HFFc6 (cell line): Measurements from ENCODE around the gene TNFRSF19. TPM values are rescaled to one million over a fixed set of nuclear protein-coding genes. Genes with fewer than 3 reads are reported as not detected.

Experiments
- DNase-seq: peaks from one replicate; pipeline ENCODE4 v3.0.0-alpha.2; 2018
- H3K27ac Mint-ChIP-seq: 2 replicates; pipeline ENCODE4 v1.8.0; 2020; ENCODE audit warnings: mild to moderate bottlenecking, mixed read lengths
- H3K27me3 Mint-ChIP-seq: 2 replicates; pipeline ENCODE4 v1.8.0; 2021; ENCODE audit warnings: mild to moderate bottlenecking, moderate library complexity, mixed read lengths; ENCODE audit not compliant: insufficient read depth
- H3K36me3 Mint-ChIP-seq: 2 replicates; pipeline ENCODE4 v1.8.0; 2021; ENCODE audit warnings: low read depth, mixed read lengths
- H3K4me1 Mint-ChIP-seq: 2 replicates; pipeline ENCODE4 v1.8.0; 2020; ENCODE audit warnings: low read depth, mixed read lengths
- H3K4me3 Mint-ChIP-seq: 2 replicates; pipeline ENCODE4 v1.8.0; 2020; ENCODE audit warnings: mild to moderate bottlenecking, moderate library complexity, mixed read lengths
- H3K9me3 Mint-ChIP-seq: 2 replicates; pipeline ENCODE4 v1.8.0; 2020; ENCODE audit warnings: mild to moderate bottlenecking, mixed read lengths
- total RNA-seq, 6 experiments: library from RNA; stranded (reverse); fragmentation: NEBNext Ultra II Directional; extraction: Animal tissue kit (Norgen Biotek cat#: 25700); gene quantifications; 2 replicates in 1 of 6; 3 replicates in 5 of 6; pipeline ENCODE4 v1.2.3, GENCODE V29; 2021
- TF ChIP-seq, protein P1 (sequence below): fragments of 200-600 bp; sonication (generic); IDR thresholded peaks from 2 replicates; pipeline ENCODE4 v1.5.0; 2021; ENCODE audit warnings: antibody characterized with exemption, mild to moderate bottlenecking

Gene TNFRSF19
- total RNA-seq, 6 experiments from 2014 or later: 5.9 to 10.1 (median 8.7) TPM

DNA sequence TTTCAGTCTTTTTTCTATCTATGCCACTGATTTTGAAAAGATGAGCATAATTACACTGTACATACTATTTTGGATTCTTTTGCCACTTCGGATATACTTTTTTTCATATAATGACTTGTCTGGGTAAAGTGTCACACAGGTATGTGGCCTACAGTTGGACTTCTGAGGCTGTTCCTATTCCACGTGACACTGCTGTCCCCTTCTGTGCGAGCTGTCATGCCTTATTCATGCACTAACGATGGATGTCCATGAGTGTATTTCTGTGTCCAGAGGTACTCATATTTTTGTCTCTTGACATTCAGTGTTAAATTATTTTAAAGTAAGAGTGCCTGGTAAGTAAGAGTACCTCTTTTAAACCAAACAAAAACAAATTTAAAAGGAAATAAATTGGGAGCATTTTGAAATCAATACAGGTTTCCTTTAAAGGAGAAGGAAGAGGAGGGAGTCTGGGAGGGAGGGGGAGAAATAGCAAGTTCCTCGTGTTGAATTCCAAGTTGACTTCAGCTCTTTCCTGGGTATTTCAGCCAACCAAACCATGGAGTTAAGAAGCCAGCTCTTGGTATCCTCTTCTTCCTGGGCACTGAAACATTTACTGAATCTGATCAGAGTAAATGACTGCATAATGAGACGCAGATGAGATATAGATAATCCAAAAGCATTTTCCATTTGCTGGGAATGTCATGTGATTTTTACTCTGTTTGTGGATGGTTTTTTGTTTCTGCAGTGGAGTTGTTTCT, 61.3 kb downstream of the TNFRSF19 start:
- Mint-ChIP-seq H3K36me3 (peaks cover 8% of the 10 kb centered on the region; the same call in 1 of the 2 replicates), H3K27ac (no peak overlapping the region; the same call in 1 of the 2 replicates), H3K9me3 (no peaks in the 10 kb centered on the region), H3K4me3 (no peak overlapping the region), H3K27me3 (no peaks in the 10 kb centered on the region; the same call in 1 of the 2 replicates), H3K4me1 (peaks cover 19% of the 10 kb centered on the region)
- TF ChIP-seq, protein P1, sequence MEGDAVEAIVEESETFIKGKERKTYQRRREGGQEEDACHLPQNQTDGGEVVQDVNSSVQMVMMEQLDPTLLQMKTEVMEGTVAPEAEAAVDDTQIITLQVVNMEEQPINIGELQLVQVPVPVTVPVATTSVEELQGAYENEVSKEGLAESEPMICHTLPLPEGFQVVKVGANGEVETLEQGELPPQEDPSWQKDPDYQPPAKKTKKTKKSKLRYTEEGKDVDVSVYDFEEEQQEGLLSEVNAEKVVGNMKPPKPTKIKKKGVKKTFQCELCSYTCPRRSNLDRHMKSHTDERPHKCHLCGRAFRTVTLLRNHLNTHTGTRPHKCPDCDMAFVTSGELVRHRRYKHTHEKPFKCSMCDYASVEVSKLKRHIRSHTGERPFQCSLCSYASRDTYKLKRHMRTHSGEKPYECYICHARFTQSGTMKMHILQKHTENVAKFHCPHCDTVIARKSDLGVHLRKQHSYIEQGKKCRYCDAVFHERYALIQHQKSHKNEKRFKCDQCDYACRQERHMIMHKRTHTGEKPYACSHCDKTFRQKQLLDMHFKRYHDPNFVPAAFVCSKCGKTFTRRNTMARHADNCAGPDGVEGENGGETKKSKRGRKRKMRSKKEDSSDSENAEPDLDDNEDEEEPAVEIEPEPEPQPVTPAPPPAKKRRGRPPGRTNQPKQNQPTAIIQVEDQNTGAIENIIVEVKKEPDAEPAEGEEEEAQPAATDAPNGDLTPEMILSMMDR: no peak
- DNase-seq: no peak

DNA sequence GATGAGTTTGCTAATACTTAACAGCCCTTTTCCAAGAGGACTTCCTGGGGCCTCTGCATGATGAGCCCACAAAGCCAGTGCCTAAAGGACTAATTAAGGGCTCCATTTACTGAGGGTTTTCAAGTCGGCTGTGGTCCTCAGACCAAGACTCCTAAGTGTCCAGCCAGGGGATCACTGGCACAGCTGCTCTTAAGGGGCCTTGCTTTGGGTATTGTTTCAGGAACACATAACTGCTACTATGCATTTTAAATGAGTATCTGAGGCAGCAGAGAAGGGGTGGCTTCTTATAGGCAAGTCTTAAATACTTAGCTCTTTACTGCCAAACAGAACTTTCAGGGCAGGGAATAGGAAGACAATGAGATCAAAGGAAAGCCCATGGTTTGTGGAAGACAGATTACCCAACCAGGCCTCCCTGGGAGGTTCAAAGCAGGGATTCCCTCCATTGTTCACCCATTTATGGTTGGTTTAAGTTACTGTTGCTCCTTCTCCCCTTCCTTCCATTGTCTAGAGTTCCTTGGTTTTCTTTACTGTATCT, 61.9 kb downstream of the TNFRSF19 start:
- TF ChIP-seq, protein P1: no peak
- Mint-ChIP-seq H3K4me3 (no peak overlapping the region), H3K27ac (no peak overlapping the region; the same call in 1 of the 2 replicates), H3K36me3 (peaks cover 4% of the 10 kb centered on the region; the same call in 1 of the 2 replicates), H3K27me3 (no peaks in the 10 kb centered on the region; the same call in 1 of the 2 replicates), H3K9me3 (no peaks in the 10 kb centered on the region), H3K4me1 (peaks cover 14% of the 10 kb centered on the region)
- no peak for DNase-seq

DNA sequence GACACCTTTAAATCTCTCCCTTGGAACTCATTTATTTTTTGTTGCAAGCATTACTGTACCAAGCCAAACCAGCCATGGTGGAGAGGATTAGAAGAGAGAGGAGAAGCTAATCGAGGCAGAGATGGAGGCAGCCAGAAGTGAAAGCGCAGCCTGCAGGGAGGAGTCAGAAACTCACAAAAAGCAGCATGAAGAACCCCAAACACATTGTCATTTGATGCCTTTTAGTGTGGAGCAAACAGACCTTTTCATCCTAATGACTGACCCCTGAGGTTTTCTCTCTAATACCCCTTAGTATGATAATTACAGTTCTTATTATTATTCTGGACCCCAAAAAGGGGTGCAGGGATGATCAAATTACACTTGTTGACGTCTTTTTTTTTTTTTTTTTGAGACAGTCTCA, 62.5 kb downstream of the TNFRSF19 start:
- Mint-ChIP-seq H3K4me3 (no peak overlapping the region), H3K36me3 (no peaks in the 10 kb centered on the region; the same call in 1 of the 2 replicates), H3K27me3 (no peaks in the 10 kb centered on the region; the same call in 1 of the 2 replicates), H3K9me3 (no peaks in the 10 kb centered on the region), H3K4me1 (peaks cover 11% of the 10 kb centered on the region; the same call in 1 of the 2 replicates), H3K27ac (no peak overlapping the region)
- TF ChIP-seq, protein P1: no peak
- no peak for DNase-seq

DNA sequence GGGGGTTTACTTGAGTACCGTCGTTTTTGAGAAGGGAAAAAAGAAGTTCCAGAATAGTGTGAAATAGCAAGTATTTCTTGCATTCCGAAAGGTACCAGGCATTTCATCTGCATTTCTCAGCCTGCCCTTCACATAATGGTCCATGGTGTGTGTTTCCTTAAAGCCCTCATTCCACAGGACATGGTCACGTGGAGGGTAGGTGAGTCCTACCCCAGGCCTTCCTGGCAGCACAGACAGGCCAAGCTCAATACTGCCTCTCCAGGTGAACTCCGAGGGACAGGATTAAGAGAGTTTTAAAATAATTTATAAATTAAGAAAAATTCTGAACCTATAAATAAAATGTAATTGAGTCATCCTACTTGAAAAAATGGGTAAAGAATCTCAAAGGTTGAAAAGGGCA, 64.7 kb downstream of the TNFRSF19 start:
- H3K36me3 Mint-ChIP-seq: peaks cover 4% of the 10 kb centered on the region; the same call in 1 of the 2 replicates
- peaks cover 11% of the 10 kb centered on the region; the same call in 1 of the 2 replicates for H3K4me1 Mint-ChIP-seq
- no peak overlapping the region for H3K27ac Mint-ChIP-seq

DNA sequence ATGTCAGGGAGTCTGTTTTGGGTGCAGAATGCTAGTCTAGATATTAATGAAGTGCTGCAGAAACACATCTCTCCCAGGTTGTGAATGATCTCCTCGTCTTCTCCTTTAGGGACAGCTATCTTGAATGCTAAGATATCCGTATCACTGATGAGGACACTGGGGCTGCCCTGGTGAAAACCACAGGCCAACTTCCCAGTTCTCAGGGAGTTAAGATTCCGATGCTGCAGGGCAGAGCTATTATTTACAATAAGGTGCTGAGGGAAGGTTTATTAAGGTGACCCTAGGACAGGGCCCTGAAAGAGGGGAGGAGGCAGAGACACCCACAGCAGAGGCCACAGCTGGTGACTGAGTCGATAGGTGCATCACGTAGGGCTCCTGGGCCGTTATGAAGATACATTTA, 66.1 kb downstream of the TNFRSF19 start:
- DNase-seq: no peak
- Mint-ChIP-seq H3K4me3 (no peak overlapping the region), H3K4me1 (peaks cover 11% of the 10 kb centered on the region; the same call in 1 of the 2 replicates), H3K36me3 (peaks cover 4% of the 10 kb centered on the region; the same call in 1 of the 2 replicates), H3K9me3 (no peaks in the 10 kb centered on the region), H3K27ac (no peak overlapping the region; the same call in 1 of the 2 replicates), H3K27me3 (no peaks in the 10 kb centered on the region; the same call in 1 of the 2 replicates)
- TF ChIP-seq, protein P1: no peak

More for the DNA sequence above, 64.7 kb downstream of the TNFRSF19 start:
- Mint-ChIP-seq H3K9me3 (no peaks in the 10 kb centered on the region), H3K27me3 (no peaks in the 10 kb centered on the region; the same call in 1 of the 2 replicates), H3K4me3 (no peak overlapping the region)
- DNase-seq: no peak
- TF ChIP-seq, protein P1: peak; percentile 24
